UCSD-AML1 (cell line): Measurements from ENCODE around the gene CCDC33.

Source experiments
- DNase-seq: peaks from one replicate; lab custom pipeline; 2025; ENCODE audit not compliant: unreplicated experiment; lab: John Stamatoyannopoulos, UW

The CCDC33 gene

DNA sequence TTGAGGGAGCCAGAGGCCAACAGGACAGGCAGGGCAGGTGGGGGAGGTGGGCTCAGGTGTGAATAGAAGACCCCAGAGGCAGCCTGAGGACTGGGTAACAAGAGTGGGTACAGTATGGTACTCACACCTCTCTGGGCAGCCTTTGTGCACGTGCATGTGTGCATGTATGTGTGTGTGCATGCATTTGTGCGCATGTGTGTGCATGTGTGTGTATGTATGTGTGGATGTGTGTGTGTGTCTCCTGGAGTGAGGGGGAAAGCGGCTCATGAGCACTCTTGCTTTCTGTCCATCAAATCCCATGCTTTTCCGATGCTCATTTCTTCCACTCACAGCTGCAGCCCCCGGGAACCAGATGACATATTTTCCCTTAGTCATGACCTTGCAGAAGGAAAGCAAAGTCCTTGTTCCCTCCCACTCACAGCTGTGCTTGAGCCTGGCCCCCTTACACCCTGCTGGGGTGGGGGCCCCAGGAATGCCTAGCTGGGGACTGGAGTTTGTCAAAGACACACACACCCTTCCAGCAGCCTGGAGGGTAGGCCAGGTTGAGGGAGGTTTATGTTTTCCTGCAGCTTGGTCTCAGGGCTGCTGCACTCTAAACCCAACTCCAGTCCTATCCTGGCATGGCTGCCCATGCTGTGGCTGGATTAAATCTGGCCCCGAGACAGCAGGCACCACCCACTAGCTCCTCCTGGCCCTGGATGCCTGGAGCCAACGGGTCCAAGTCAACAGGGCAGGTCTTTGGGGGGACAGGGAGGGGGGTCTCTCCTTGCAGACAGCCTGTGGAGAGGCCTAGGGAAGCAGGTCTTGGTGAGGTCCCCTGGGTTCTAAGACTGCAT is 22.5 kb downstream of the CCDC33 start:
- DNase-seq, result no peak

DNA sequence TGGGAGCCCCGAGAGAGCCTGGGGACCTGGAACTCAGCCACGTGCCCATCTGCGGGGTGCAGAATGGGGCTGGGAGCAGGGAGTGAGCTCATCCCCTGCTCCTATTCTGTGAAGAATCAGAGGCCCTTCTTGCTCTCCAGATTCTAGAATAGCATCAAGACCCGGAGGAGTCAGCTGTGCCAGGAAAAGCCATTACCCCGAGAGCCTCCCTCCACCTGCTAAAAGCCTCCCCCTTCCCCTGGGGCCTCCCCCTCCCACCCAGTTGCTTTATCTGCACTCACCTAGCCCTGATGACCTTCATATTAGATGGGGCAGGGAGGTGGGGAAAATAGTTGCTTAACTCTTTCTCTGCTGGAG is 23.1 kb downstream of the CCDC33 start:
- DNase-seq, result no peak

GRCh38 chr15:74259821-74260607 is 23.9 kb downstream of the CCDC33 start:
- no peak for DNase-seq

GRCh38 chr15:74261041-74261440 is 24.9 kb downstream of the CCDC33 start:
- no peak for DNase-seq

GRCh38 chr15:74261685-74262084 is 25.6 kb downstream of the CCDC33 start:
- no peak for DNase-seq

DNA sequence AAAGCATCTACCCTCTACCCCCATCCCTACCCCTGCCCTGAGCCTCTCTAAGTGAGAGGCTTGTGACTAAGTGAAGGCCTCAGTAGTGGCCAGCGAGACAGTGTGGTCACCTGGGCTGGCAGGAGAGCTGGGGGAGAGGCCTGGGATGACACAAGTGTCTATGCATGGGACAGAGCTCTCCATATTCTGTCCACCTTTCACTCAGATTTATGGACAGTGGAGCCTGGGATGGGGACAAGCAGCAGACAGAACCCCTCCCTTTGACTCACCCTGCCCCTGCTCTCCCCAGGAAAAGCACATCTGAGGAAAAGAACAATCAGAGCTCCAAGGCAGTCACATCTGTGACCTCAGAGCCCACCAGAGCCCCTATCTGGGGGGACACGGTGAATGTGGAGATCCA is 26.0 kb downstream of the CCDC33 start:
- no peak for DNase-seq

DNA sequence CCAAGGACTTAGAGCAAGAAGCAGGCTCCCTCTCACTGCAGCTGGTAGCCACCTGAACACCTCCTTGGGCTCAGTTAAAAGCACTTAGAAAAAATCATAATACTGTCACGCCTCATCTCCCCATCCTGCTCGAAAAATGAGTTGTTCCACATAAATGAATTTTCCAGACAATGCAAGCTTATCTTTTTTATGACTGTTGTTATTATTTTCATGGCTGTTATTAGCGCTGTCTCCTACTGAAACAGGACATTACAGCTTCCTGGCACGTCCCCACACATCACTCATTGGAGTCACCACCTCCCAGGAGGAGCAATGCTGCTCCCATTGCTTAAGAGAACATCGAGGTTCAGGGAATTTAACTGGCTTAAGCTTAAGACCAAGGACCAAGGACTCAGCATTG is 26.5 kb downstream of the CCDC33 start:
- no peak for DNase-seq

DNA sequence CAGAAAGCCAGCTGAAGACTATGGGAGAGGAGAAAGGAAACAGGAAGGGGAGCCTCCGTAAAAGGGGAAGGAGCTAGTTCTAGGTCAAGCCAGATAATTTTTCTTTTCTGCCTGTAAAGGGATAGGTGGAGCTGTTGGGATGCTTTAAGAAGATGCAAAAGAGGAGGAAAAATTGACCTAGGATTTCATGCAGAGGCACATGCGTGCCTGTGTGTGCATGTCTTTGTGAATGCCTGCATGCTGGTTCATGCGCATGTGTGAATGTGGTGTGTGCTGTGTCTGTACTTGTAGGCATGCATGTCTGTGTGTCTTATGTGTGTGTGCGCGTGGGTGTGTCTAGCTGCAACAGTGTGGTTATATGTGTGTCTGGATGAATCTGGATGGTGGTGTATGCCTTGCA is 27.3 kb downstream of the CCDC33 start:
- no peak for DNase-seq

DNA sequence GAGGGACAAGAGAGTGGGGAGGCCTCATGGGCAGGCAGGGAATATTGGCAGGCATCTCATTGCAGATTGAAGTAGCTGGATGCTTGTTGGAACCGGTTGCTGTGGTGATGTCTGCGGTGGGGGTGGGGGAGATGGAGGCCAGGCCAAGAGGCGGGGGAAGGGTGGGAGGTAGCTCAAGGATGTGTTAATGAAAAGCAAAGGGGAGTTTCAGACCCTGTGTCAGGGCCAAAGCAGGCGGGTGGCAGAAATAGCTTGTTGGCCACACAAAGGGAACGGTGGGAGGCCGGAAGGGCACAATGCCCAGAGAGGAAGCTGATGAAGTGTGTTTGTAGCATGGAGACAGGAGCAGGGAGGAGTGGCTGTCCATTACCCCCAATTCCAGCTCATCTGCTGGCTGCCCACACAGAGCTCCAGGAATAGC is 28.0 kb downstream of the CCDC33 start:
- DNase-seq, result no peak

GRCh38 chr15:74265046-74265639 is 29.0 kb downstream of the CCDC33 start:
- DNase-seq, result peak; percentile 32

GRCh38 chr15:74268020-74268419 is 31.9 kb downstream of the CCDC33 start:
- no peak for DNase-seq

DNA sequence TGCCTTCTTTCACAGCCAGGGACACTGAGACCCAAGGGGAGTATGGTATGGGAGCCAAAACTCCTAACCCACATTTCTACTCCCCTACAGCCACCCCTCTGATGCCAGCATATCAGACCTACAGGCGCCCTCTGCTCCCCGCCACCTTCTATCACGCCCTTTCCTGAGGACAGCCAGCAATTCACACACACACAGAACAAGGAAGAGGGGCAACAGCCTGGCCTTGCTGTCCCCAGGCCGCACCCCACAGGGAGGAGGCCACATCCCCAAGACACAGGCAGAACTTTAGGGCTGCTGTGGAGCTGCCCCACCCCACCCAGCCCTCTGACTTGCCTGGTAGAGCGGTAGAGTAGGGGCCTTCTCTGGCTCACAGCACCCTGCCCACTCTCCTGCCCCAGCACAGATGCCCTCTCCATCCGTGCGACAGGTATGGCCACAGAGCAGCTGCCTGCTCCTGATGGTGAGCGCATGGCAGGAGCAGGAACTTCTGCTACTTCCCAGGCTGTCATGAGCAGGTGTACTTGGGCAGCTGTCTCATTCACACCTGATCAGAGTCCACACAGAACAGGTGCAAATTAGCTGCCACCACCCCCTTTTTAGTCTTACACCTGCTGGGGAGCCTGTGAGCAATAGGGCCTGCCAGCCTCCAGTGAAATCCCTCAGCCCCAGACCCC is 33.4 kb downstream of the CCDC33 start:
- DNase-seq, result no peak

DNA sequence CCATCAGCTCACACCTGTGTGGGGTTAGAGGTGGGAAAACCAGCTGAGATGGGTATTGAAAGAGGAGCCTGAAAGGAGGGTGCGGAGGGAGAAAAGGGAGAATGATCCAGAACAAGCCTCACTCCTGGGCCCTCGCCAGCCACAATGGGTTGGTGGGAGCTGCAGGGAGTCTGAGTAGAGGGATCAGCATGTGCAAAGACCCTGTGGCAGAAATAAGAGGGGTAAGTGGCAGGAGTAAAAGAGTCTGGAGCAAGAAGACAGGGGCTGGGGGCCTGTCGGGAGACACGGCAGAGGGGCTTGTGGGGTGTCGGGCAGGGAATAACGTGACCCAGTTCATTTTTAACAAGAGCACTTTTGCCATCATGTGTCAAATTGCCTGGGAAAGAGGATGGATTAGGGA is 34.0 kb downstream of the CCDC33 start:
- no peak for DNase-seq

DNA sequence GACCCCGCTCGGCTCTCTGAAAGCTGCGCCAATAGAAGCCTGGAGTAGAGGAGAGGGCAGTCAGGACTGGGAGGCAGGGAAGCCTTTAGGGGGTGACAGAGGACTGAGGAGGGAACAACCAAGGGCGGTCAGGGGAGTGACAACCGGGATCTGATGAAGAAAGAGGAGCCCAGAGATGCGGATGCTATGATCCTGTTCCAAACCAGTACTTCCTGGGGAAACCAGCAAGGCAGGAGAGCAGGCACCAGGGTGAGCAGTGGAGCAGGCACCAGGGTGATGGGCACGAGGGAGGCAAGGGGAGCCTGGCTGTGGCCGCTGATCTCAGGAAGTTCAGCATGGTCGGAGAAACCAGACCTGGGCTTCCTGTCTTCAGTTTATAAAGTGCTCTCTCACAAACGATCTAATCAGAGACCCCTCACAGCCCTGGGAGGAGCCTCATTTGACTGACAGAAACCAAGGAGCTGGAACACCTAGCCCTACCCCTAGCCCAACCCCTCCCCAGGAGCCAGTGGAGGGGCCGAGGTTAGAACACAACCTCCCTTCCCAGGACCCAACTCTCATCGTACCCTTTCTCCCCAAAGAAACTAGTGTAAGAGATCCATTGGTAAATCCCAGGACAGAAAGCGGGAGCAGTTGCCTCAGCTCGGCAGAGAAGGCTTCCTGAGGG is 34.9 kb downstream of the CCDC33 start:
- DNase-seq, result peak; percentile 20

DNA sequence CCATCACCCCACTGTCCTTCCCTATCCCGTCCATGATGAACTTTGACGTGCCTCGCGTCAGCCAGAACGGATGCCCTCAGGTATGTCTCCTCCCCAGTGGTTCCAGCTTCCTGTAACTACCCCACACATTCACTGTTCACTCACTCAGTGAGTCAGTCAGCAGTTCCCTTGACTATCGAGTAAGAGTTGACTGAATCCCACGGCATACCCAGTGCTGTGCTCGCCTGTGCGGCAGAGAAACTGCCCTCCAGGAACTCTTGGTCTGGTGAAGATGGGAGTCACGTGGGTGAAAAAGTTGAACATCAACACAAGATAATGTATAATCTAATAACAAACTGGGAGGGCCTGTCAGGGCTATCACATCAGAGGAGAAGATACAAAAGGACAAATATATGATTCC is 36.7 kb downstream of the CCDC33 start:
- DNase-seq, result no peak

DNA sequence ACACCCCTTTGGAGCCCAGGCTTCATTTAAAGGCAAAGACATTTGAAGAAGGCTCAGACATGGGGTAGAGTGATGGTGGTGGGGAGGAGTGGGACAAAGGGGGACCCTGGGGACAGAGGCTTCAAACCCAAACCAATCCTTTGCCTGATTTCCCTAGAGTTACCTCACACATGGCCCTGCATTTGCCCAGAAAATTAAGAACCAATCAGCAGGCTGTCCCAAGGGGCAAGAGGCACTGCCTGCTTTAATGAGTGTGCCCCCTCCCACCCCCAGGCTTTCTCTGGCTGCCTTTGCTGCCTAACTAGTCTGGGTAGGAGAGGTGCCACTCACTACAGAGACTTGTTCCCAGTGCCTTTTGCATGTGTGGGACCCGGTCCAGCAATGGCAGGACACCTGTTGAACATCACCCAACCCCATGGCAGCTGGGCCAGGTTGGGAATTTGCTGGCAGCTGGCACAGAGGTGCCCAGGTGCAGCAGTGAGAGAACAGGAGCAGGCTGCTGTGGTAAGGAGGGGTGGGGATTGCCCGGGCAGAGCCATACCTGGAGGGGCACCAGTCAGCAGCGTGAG is 38.4 kb downstream of the CCDC33 start:
- DNase-seq, result no peak

- DNase-seq, result no peak
Observed at GRCh38 chr15:74275957-74276356, 39.8 kb downstream of the CCDC33 start.

DNA sequence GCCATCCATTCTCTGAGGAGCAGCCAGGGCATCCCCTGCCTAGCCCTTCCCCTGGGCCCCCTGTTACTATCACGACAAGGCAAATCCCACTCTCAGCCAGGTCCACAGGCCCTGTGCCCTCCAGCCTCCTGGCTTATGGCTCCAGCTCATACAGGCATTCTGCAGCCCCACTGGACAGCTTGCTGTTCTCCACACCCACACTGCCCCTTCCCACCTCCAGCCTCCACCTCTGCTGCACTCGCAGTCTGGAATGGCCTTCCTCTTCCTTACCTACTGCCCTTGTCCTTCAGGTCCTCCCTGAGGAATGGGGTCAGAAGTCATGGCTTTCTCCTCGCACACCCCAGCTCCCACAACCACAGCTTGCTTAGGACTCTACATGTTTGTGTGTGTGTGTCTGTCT is 40.4 kb downstream of the CCDC33 start:
- DNase-seq, result no peak

- DNase-seq, result no peak
Observed at GRCh38 chr15:74277242-74277810, 41.2 kb downstream of the CCDC33 start.

DNA sequence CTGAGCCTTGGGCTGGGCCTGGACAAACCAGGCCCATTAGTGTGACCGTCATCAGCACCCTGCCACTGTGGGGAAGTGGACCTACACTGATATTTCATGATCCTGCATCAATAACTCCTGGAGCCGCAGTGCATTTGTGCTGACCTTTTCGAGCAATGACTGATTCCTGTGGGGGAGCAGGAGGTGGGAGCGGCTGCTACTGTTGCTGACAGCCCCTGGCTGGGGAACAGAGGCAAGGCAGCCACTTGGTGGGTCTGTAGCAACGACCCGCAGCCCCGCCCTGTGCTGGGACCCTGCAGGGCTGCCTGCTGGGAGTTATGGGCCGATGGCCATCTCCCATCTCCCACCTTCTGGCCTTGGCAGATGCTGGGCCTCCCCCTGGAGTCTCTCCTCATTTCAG is 42.1 kb downstream of the CCDC33 start:
- no peak for DNase-seq
